Measurements from ENCODE around the gene SGMS1. TPM values are rescaled to one million over a fixed set of nuclear protein-coding genes. Genes with fewer than 3 reads are reported as not detected.

SGMS1 gene
- total RNA-seq, 2 experiments from 2014 or later: 24.8 to 25.2 TPM

DNA sequence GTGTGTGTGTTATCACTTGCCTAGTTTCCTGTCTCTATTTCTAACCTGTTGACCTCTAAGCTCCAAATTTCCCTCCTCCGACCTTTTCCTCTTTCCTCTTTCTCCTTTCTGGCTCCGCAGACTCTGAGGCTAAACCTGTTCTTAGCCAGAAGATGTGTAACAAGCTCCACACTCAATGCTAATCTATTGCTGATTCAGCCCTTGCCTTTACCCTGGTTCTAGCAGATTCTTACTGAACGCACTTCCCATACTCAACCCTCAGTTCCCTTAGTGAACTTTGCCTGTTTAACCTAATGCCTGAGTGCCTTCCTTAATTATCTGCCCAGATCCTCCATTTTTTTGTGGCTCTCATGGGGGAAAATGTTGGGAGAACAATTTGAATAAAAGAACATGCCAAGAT lies 30.0 kb upstream of the SGMS1 start:
- intact Hi-C loops (cut with DNase I, micrococcal nuclease): loop anchor here (1.0 to 2.0 kb wide), 3 partner anchors 28 to 101 kb away; no protein-coding TSS in a partner anchor
- no peak overlapping the region for H3K27ac Mint-ChIP-seq
- DNase-seq: no peak

DNA sequence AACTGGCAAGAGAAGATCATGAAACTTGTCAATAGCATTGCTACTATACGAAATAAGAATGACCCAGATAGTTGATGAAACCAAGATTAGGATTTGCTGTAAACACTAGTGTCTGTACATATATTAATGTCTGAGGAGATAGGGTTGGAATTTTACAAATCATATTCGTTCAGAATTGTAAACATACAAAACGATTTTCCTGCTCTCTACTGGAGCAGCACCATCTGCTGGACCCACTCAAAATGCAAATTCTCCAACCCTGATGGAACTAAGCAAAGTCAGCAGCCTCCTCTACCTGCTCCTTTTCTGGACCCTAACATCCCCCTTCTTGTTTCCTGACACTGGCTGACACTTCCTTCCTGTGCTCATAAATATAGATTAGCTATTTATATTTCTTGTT lies 29.4 kb upstream of the SGMS1 start:
- intact Hi-C loops (cut with DNase I, micrococcal nuclease): loop anchor here (1.0 to 2.0 kb wide), 3 partner anchors 28 to 100 kb away; no protein-coding TSS in a partner anchor
- TF ChIP-seq, protein P1, sequence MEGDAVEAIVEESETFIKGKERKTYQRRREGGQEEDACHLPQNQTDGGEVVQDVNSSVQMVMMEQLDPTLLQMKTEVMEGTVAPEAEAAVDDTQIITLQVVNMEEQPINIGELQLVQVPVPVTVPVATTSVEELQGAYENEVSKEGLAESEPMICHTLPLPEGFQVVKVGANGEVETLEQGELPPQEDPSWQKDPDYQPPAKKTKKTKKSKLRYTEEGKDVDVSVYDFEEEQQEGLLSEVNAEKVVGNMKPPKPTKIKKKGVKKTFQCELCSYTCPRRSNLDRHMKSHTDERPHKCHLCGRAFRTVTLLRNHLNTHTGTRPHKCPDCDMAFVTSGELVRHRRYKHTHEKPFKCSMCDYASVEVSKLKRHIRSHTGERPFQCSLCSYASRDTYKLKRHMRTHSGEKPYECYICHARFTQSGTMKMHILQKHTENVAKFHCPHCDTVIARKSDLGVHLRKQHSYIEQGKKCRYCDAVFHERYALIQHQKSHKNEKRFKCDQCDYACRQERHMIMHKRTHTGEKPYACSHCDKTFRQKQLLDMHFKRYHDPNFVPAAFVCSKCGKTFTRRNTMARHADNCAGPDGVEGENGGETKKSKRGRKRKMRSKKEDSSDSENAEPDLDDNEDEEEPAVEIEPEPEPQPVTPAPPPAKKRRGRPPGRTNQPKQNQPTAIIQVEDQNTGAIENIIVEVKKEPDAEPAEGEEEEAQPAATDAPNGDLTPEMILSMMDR (IDR thresholded peaks at IDR 0.05): peak; percentile 63
- no peak overlapping the region for H3K4me3 Mint-ChIP-seq
- H3K27ac Mint-ChIP-seq: no peak overlapping the region
- ATAC-seq (ENCODE audit: poor library complexity) (peak; percentile 69), DNase-seq (peak in 8 of 14 experiments; percentile 6 to 59 (median 39))
- H3K27me3 Mint-ChIP-seq: no peaks in the 10 kb centered on the region
- H3K9me3 Mint-ChIP-seq: no peaks in the 10 kb centered on the region
- no peaks in the 10 kb centered on the region for H3K9me3 ChIP-seq (ENCODE audit: control insufficient read depth in 1 of 2, insufficient read depth in 1 of 2, low read length in 2 of 2)
- CTCF ChIA-PET: interaction anchor here (0.8 to 1.3 kb wide), 3 partner anchors 96 to 100 kb away, joined by 3 to 4 read pairs (median 3); no protein-coding TSS in a partner anchor
- H3K27ac ChIP-seq (ENCODE audit: low read depth in 1 of 2, low read length in 2 of 2): no peak overlapping the region
- no peaks in the 10 kb centered on the region for H3K36me3 ChIP-seq (ENCODE audit: insufficient read depth, low read length)
- POLR2A ChIA-PET: interaction anchor here (0.9 to 1.8 kb wide), 2 partner anchors 29 to 31 kb away, joined by 5 to 7 read pairs; no protein-coding TSS in a partner anchor
- no peaks in the 10 kb centered on the region for H3K27me3 ChIP-seq (ENCODE audit: control insufficient read depth in 1 of 2, insufficient read depth in 2 of 2, low read length in 2 of 2)
- peaks cover 18% of the 10 kb centered on the region for H3K4me1 Mint-ChIP-seq (ENCODE audit: low read depth)
- no peak overlapping the region for H3K4me3 ChIP-seq (ENCODE audit: low read length)
- no peaks in the 10 kb centered on the region for H3K36me3 Mint-ChIP-seq (ENCODE audit: low read depth)
- H3K4me1 ChIP-seq (ENCODE audit: insufficient read depth, low read length): peaks cover 12% of the 10 kb centered on the region

More for the DNA sequence above, 30.0 kb upstream of the SGMS1 start:
- CTCF ChIA-PET: interaction anchor here (0.6 to 1.3 kb wide), 4 partner anchors 97 to 284 kb away, joined by 3 to 4 read pairs (median 3); no protein-coding TSS in a partner anchor
- H3K4me3 ChIP-seq (ENCODE audit: low read length): no peak overlapping the region
- H3K4me1 ChIP-seq (ENCODE audit: insufficient read depth, low read length): peaks cover 17% of the 10 kb centered on the region
- Mint-ChIP-seq H3K27me3 (no peaks in the 10 kb centered on the region), H3K9me3 (no peaks in the 10 kb centered on the region), H3K4me1 (ENCODE audit: low read depth) (peaks cover 18% of the 10 kb centered on the region), H3K4me3 (no peak overlapping the region), H3K36me3 (ENCODE audit: low read depth) (no peaks in the 10 kb centered on the region)
- H3K27ac ChIP-seq (ENCODE audit: low read depth in 1 of 2, low read length in 2 of 2): no peak overlapping the region
- H3K36me3 ChIP-seq (ENCODE audit: insufficient read depth, low read length): no peaks in the 10 kb centered on the region
- H3K27me3 ChIP-seq (ENCODE audit: control insufficient read depth in 1 of 2, insufficient read depth in 2 of 2, low read length in 2 of 2): no peaks in the 10 kb centered on the region
- no peaks in the 10 kb centered on the region for H3K9me3 ChIP-seq (ENCODE audit: control insufficient read depth in 1 of 2, insufficient read depth in 1 of 2, low read length in 2 of 2)
- POLR2A ChIA-PET: interaction anchor here (0.6 to 0.9 kb wide), 2 partner anchors 8 to 29 kb away, joined by 3 to 7 read pairs; no protein-coding TSS in a partner anchor
- ATAC-seq (ENCODE audit: poor library complexity): no peak
- TF ChIP-seq, protein P1 (IDR thresholded peaks at IDR 0.05): no peak

DNA sequence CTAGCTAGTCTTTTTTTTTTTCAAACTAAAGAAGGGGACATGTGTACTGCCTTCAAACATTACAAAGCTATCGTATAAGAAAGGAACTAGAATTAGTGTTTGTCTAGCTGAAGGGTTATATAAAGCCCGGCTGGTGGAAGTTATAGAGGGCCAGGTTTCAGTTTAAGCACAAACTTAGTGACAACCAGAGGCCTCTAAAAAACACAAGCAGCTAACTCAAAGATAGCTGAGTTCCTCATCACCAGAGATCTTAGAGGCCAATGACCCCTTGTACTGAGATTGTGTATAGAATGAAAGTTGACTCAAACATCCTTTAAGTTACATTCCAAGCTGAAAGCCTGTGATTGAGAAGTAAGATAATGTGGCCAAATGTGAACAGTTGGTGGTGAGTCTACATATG lies 28.1 kb upstream of the SGMS1 start:
- no peaks in the 10 kb centered on the region for H3K27me3 Mint-ChIP-seq
- H3K27ac Mint-ChIP-seq: no peak overlapping the region
- no peaks in the 10 kb centered on the region for H3K36me3 Mint-ChIP-seq (ENCODE audit: low read depth)
- Histone ChIP-seq H3K27ac (ENCODE audit: low read depth in 1 of 2, low read length in 2 of 2) (no peak overlapping the region), H3K4me3 (ENCODE audit: low read length) (no peak overlapping the region), H3K36me3 (ENCODE audit: insufficient read depth, low read length) (no peaks in the 10 kb centered on the region), H3K27me3 (ENCODE audit: control insufficient read depth in 1 of 2, insufficient read depth in 2 of 2, low read length in 2 of 2) (no peaks in the 10 kb centered on the region), H3K9me3 (ENCODE audit: control insufficient read depth in 1 of 2, insufficient read depth in 1 of 2, low read length in 2 of 2) (no peaks in the 10 kb centered on the region), H3K4me1 (ENCODE audit: insufficient read depth, low read length) (peaks cover 12% of the 10 kb centered on the region)
- H3K4me3 Mint-ChIP-seq: no peak overlapping the region
- TF ChIP-seq, protein P1 (IDR thresholded peaks at IDR 0.05): no peak
- CTCF ChIA-PET: no interaction called here
- intact Hi-C loops (cut with DNase I, micrococcal nuclease): loop anchor here (2.0 kb wide), 2 partner anchors 95 to 99 kb away; no protein-coding TSS in a partner anchor
- POLR2A ChIA-PET: interaction anchor here (1.3 to 1.8 kb wide), 2 partner anchors 27 to 30 kb away, joined by 5 read pairs; no protein-coding TSS in a partner anchor
- no peaks in the 10 kb centered on the region for H3K9me3 Mint-ChIP-seq
- ATAC-seq (ENCODE audit: poor library complexity) (no peak), DNase-seq (no peak)
- peaks cover 18% of the 10 kb centered on the region for H3K4me1 Mint-ChIP-seq (ENCODE audit: low read depth)

Measured in CD4-positive, alpha-beta T cell (primary cell).